ENCODE results near the gene ABCA2. TPM values are rescaled to one million over a fixed set of nuclear protein-coding genes. Genes with fewer than 3 reads are reported as not detected.

Gene ABCA2
- total RNA-seq, 1 donor from 2014 or later, result 2.7 TPM

- DNase-seq (ENCODE audit: low spot score), result no peak
- Mint-ChIP-seq H3K4me1 (peaks cover 10% of the 10 kb centered on the region), H3K9me3 (peaks cover 3% of the 10 kb centered on the region), H3K36me3 (no peaks in the 10 kb centered on the region), H3K27me3 (ENCODE audit: insufficient read depth, low read depth) (peaks cover 23% of the 10 kb centered on the region), H3K4me3 (no peak overlapping the region), H3K27ac (no peak overlapping the region)
- peaks cover 21% of the 10 kb centered on the region for H3K27me3 ChIP-seq
- H3K27ac ChIP-seq, result no peak overlapping the region
- H3K9me3 ChIP-seq (ENCODE audit: low read depth), result no peaks in the 10 kb centered on the region
- peaks cover 8% of the 10 kb centered on the region for H4K20me1 ChIP-seq (ENCODE audit: low read depth)
- no peaks in the 10 kb centered on the region for H3K36me3 ChIP-seq
- H2AFZ ChIP-seq (replicated peaks), result no peak overlapping the region
- no peak for TF ChIP-seq CTCF (IDR thresholded peaks at IDR 0.05)
- TF ChIP-seq EZH2phosphoT487 (IDR thresholded peaks at IDR 0.05), result no peak
- no peak for TF ChIP-seq EZH2 (IDR thresholded peaks at IDR 0.05)
- peaks cover 10% of the 10 kb centered on the region for H3K79me2 ChIP-seq (ENCODE audit: low read depth)
- no peak overlapping the region for H3K4me3 ChIP-seq
- H3F3A ChIP-seq (ENCODE audit: low read depth), result peaks cover 15% of the 10 kb centered on the region
- H3K9ac ChIP-seq, result no peak overlapping the region
- H3K4me2 ChIP-seq, result no peak overlapping the region
- peaks cover 11% of the 10 kb centered on the region for H3K4me1 ChIP-seq
Observed at GRCh38 chr9:136995362-136995761, 32.7 kb downstream of the ABCA2 start.

GRCh38 chr9:136994888-136995230, 33.2 kb downstream of the ABCA2 start:
- Histone ChIP-seq H3K4me1 (peaks cover 12% of the 10 kb centered on the region), H3K4me3 (no peak overlapping the region), H3F3A (ENCODE audit: low read depth) (peaks cover 20% of the 10 kb centered on the region), H3K9ac (no peak overlapping the region), H3K79me2 (ENCODE audit: low read depth) (peaks cover 10% of the 10 kb centered on the region), H3K27me3 (peaks cover 21% of the 10 kb centered on the region), H3K4me2 (no peak overlapping the region), H4K20me1 (ENCODE audit: low read depth) (peaks cover 8% of the 10 kb centered on the region), H2AFZ (replicated peaks) (no peak overlapping the region), H3K27ac (no peak overlapping the region), H3K36me3 (no peaks in the 10 kb centered on the region), H3K9me3 (ENCODE audit: low read depth) (no peaks in the 10 kb centered on the region)
- Mint-ChIP-seq H3K27me3 (ENCODE audit: insufficient read depth, low read depth) (peaks cover 22% of the 10 kb centered on the region), H3K27ac (no peak overlapping the region), H3K4me1 (peaks cover 10% of the 10 kb centered on the region), H3K4me3 (no peak overlapping the region), H3K36me3 (no peaks in the 10 kb centered on the region), H3K9me3 (peaks cover 3% of the 10 kb centered on the region)
- TF ChIP-seq CTCF (IDR thresholded peaks at IDR 0.05) (no peak), EZH2phosphoT487 (IDR thresholded peaks at IDR 0.05) (no peak)
- DNase-seq (ENCODE audit: low spot score), result no peak

- Mint-ChIP-seq H3K27ac (no peak overlapping the region), H3K4me3 (no peak overlapping the region), H3K9me3 (peaks cover 3% of the 10 kb centered on the region), H3K4me1 (peaks cover 13% of the 10 kb centered on the region), H3K27me3 (ENCODE audit: insufficient read depth, low read depth) (peaks cover 20% of the 10 kb centered on the region), H3K36me3 (no peaks in the 10 kb centered on the region)
- Histone ChIP-seq H3K79me2 (ENCODE audit: low read depth) (peaks cover 10% of the 10 kb centered on the region), H3F3A (ENCODE audit: low read depth) (peaks cover 24% of the 10 kb centered on the region), H3K27me3 (peaks cover 21% of the 10 kb centered on the region), H3K27ac (no peak overlapping the region), H3K4me3 (no peak overlapping the region), H4K20me1 (ENCODE audit: low read depth) (peaks cover 8% of the 10 kb centered on the region), H2AFZ (replicated peaks) (no peak overlapping the region), H3K9me3 (ENCODE audit: low read depth) (no peaks in the 10 kb centered on the region), H3K36me3 (no peaks in the 10 kb centered on the region), H3K4me2 (no peak overlapping the region), H3K4me1 (peaks cover 14% of the 10 kb centered on the region), H3K9ac (no peak overlapping the region)
- DNase-seq (ENCODE audit: low spot score), result no peak
- TF ChIP-seq EZH2 (IDR thresholded peaks at IDR 0.05) (no peak), CTCF (IDR thresholded peaks at IDR 0.05) (no peak), EZH2phosphoT487 (IDR thresholded peaks at IDR 0.05) (no peak)
Observed at GRCh38 chr9:136994180-136994887, 33.7 kb downstream of the ABCA2 start.
